Hematopoietic multipotent progenitor cell treated with erythropoietin and hydrocortisone succinate and interleukin-3 and kit ligand, for 6 days (in vitro differentiated cells): Measurements from ENCODE around the gene NNT.
"Not testable (repeated sequence)": the region's sequence is repeated elsewhere in the genome, so short reads cannot be mapped to it uniquely, and the experiment has no call there.

Source experiments
- DNase-seq: peaks from one replicate; pipeline ENCODE4 v3.0.0-alpha.2; 2015

NNT gene

DNA sequence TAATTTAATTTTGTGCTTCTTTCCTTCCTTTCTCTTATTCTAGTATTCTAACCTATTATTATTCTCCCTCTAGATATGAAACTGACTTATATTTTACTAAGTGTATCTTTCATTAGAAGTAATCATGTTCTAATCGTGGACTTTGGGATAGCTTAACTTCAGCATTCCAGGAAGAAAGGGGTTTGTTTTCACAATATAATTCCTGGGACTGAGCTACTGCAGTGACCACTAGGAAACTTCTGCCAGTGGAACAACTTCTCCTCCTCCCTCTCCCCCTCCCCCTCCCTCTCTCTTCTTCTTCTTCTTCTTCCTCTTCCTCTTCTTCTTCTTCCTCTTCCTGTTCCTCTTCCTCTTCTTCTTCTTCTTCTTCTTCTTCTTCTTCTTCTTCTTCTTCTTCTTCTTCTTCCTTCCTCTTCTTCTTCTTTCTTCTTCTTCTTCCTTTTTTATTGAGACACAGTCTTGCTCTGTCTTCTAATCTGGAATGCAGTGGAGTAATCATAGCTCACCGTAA lies 127.9 kb downstream of the NNT start:
- no peak for DNase-seq

DNA sequence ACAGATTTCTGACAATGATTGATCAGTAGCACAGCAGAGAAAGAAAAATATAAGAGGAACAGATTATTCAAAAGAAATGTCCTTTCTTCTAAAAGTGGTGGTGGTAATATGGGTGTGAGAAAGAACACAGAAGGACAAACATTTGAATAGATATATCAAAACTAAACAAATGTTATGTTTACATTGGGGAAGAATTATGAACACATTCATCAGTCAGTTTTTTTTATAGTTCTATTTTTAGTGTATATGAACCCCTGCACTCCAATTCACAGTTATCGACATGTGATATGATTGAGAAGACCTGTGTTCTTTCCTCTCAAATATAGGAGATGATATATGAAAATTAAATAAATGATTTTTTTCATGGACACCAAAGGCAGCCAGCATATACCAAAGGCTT lies 128.6 kb downstream of the NNT start:
- DNase-seq: no peak

DNA sequence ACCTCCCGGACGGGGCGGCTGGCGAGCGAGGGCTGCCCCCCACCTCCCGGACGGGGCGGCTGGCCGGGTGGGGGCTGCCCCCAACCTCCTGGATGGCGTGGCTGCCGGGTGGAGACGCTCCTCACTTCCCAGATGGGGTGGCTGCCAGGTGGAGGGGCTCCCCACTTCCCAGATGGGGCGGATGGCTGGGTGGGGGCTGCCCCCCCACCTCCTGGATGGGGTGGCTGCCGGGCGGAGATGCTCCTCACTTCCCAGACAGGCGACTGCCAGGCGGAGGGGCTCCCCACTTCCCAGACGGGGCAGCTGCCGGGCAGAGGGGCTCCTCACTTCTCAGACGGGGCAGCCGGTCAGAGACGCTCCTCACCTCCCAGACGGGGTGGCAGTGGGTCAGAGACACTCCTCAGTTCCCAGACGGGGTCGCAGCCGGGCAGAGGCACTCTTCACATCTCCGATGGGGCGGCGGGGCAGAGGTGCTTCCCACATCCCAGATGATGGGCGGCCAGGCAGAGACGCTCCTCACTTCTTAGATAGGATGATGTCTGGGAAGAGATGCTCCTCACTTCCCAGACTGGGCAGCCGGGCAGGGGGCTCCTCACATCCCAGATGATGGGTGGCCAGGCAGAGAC lies 143.1 kb downstream of the NNT start:
- DNase-seq: not testable (repeated sequence)

DNA sequence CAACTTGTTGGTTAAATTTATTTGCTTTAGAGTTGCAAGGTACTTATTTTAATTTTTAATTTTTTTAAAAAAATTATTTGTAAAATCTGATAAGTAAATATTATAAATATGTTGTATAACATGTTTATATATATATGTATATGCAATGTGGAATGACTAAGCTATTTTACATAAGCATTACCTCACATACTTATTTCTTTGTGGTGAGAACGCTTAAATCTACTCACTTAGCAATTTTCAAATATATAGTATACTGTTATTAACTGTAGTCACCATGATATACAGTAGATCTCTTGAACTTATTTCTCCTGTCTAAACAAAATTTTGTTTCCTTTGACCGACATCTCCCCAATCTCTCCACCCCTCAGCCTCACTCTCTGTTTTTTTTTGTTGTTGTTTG lies 147.8 kb downstream of the NNT start:
- DNase-seq: no peak

DNA sequence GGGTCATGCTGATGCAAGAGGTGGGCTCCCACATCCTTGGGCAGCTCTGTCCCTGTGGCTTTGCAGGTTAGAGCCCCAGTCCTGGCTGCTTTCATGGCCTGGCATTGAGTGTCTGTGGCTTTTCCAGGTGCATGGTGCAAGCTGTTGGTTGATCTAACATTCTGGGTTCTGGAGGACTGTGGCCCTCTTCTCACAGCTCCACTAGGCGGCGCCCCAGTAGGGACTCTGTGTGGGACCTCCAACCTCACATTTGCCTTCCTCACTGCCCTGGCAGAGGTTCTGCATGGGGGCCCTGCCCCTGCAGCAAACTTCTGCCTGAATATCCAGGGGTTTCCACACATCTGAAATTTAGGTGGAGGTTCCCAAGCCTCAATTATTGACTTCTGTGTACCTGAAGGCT lies 150.1 kb downstream of the NNT start:
- no peak for DNase-seq
